ENCODE measurements around the gene CXCL8.
"Not testable (repeated sequence)": the region's sequence is repeated elsewhere in the genome, so short reads cannot be mapped to it uniquely, and the experiment has no call there.

CXCL8 gene

GRCh38 chr4:73743795-73744194 lies 3.4 kb downstream of the CXCL8 start:
- DNase-seq (ENCODE audit: low read depth in 3 of 3): no peak

GRCh38 chr4:73744203-73744602 lies 3.8 kb downstream of the CXCL8 start:
- DNase-seq (ENCODE audit: low read depth in 3 of 3): no peak

GRCh38 chr4:73750730-73751129 lies 10.4 kb downstream of the CXCL8 start:
- no peak for DNase-seq (ENCODE audit: low read depth in 3 of 3)

- no peak for DNase-seq (ENCODE audit: low read depth in 3 of 3)
Measured at GRCh38 chr4:73751166-73751565, 10.8 kb downstream of the CXCL8 start.

- no peak for DNase-seq (ENCODE audit: low read depth in 3 of 3)
Measured at GRCh38 chr4:73751830-73752229, 11.5 kb downstream of the CXCL8 start.

GRCh38 chr4:73752424-73752823 lies 12.1 kb downstream of the CXCL8 start:
- DNase-seq (ENCODE audit: low read depth in 3 of 3): no peak

- DNase-seq (ENCODE audit: low read depth in 3 of 3): no peak
Measured at GRCh38 chr4:73753215-73753614, 12.8 kb downstream of the CXCL8 start.

GRCh38 chr4:73754934-73755333 lies 14.6 kb downstream of the CXCL8 start:
- DNase-seq (ENCODE audit: low read depth in 3 of 3): no peak

- DNase-seq (ENCODE audit: low read depth in 3 of 3): no peak
Measured at GRCh38 chr4:73759357-73759756, 19.0 kb downstream of the CXCL8 start.

- DNase-seq (ENCODE audit: low read depth in 3 of 3): no peak
Measured at GRCh38 chr4:73761856-73762255, 21.5 kb downstream of the CXCL8 start.

- no peak for DNase-seq (ENCODE audit: low read depth in 3 of 3)
Measured at GRCh38 chr4:73762409-73762808, 22.0 kb downstream of the CXCL8 start.

- DNase-seq (ENCODE audit: low read depth in 3 of 3): no peak
Measured at GRCh38 chr4:73763877-73764276, 23.5 kb downstream of the CXCL8 start.

- DNase-seq (ENCODE audit: low read depth in 3 of 3): no peak
Measured at GRCh38 chr4:73764513-73764912, 24.1 kb downstream of the CXCL8 start.

GRCh38 chr4:73765296-73765695 lies 24.9 kb downstream of the CXCL8 start:
- no peak for DNase-seq (ENCODE audit: low read depth in 3 of 3)

GRCh38 chr4:73770917-73771316 lies 30.5 kb downstream of the CXCL8 start:
- DNase-seq (ENCODE audit: low read depth in 3 of 3): no peak

GRCh38 chr4:73772363-73772762 lies 32.0 kb downstream of the CXCL8 start:
- DNase-seq (ENCODE audit: low read depth in 3 of 3): no peak

- not testable (repeated sequence) for DNase-seq (ENCODE audit: low read depth in 3 of 3)
Measured at GRCh38 chr4:73774406-73774805, 34.0 kb downstream of the CXCL8 start.

- DNase-seq (ENCODE audit: low read depth in 3 of 3): no peak
Measured at GRCh38 chr4:73776321-73776729, 36.0 kb downstream of the CXCL8 start.

GRCh38 chr4:73777612-73778011 lies 37.2 kb downstream of the CXCL8 start:
- no peak for DNase-seq (ENCODE audit: low read depth in 3 of 3)

- DNase-seq (ENCODE audit: low read depth in 3 of 3): no peak
Measured at GRCh38 chr4:73780243-73780642, 39.9 kb downstream of the CXCL8 start.

GRCh38 chr4:73780834-73781233 lies 40.5 kb downstream of the CXCL8 start:
- DNase-seq (ENCODE audit: low read depth in 3 of 3): no peak

- no peak for DNase-seq (ENCODE audit: low read depth in 3 of 3)
Measured at GRCh38 chr4:73788411-73788810, 48.0 kb downstream of the CXCL8 start.
